Islet of Langerhans (tissue), 1 donor: ENCODE measurements around the gene NSL1.
A peak's percentile ranks its signal among the peaks of the same experiment; 100 is the strongest.
"Not testable (repeated sequence)": the region's sequence is repeated elsewhere in the genome, so short reads cannot be mapped to it uniquely, and the experiment has no call there.

Source experiments
- FAIRE-seq: peaks from one replicate; lab custom pipeline; 2011; peaks lifted over from hg19 to GRCh38; lab: Jason Lieb, UNC

NSL1 gene

GRCh38 chr1:212791676-212792395 lies at the start of gene NSL1, which contains the start of gene TATDN3:
NSL1 (minus strand) TSS chr1:212791777; CDS start chr1:212791763, 14 bp downstream.
TATDN3 (plus strand) TSS chr1:212791894; CDS start chr1:212791922, 28 bp downstream.
- no peak for FAIRE-seq

- FAIRE-seq: no peak
Observed at GRCh38 chr1:212838145-212838544, 46.6 kb upstream of the NSL1 start.

- not testable (repeated sequence) for FAIRE-seq
Observed at GRCh38 chr1:212833211-212834207, 41.9 kb upstream of the NSL1 start.

- FAIRE-seq: no peak
Observed at GRCh38 chr1:212828395-212828794, 36.8 kb upstream of the NSL1 start.

- no peak for FAIRE-seq
Observed at GRCh38 chr1:212827831-212828278, 36.3 kb upstream of the NSL1 start.

- FAIRE-seq: no peak
Observed at GRCh38 chr1:212827171-212827776, 35.7 kb upstream of the NSL1 start.

GRCh38 chr1:212825798-212826452 lies 34.3 kb upstream of the NSL1 start:
- no peak for FAIRE-seq

GRCh38 chr1:212824201-212824600 lies 32.6 kb upstream of the NSL1 start:
- no peak for FAIRE-seq

GRCh38 chr1:212822956-212823355 lies 31.4 kb upstream of the NSL1 start:
- FAIRE-seq: no peak

- FAIRE-seq: no peak
Observed at GRCh38 chr1:212820969-212821368, 29.4 kb upstream of the NSL1 start.

- FAIRE-seq: no peak
Observed at GRCh38 chr1:212819726-212820125, 28.1 kb upstream of the NSL1 start.

GRCh38 chr1:212816567-212817278 lies 25.1 kb upstream of the NSL1 start:
- no peak for FAIRE-seq

- peak; percentile 100 for FAIRE-seq
Observed at GRCh38 chr1:212814537-212815334, 23.2 kb upstream of the NSL1 start.

GRCh38 chr1:212805767-212806166 lies 14.2 kb upstream of the NSL1 start:
- FAIRE-seq: no peak

GRCh38 chr1:212797681-212798080 lies 6.1 kb upstream of the NSL1 start:
- FAIRE-seq: no peak

GRCh38 chr1:212794561-212795014 lies 3.0 kb upstream of the NSL1 start:
- no peak for FAIRE-seq

- no peak for FAIRE-seq
Observed at GRCh38 chr1:212792396-212792908, 875 bp upstream of the NSL1 start.

- FAIRE-seq: no peak
Observed at GRCh38 chr1:212791261-212791675, 309 bp downstream of the NSL1 start.

GRCh38 chr1:212785871-212786270 lies 5.7 kb downstream of the NSL1 start:
- no peak for FAIRE-seq

- no peak for FAIRE-seq
Observed at GRCh38 chr1:212783976-212784375, 7.6 kb downstream of the NSL1 start.
